Thoracic aorta (tissue), 2 donors: Measurements from ENCODE around the gene THRSP. TPM values are rescaled to one million over a fixed set of nuclear protein-coding genes. Genes with fewer than 3 reads are reported as not detected.
"Not testable (repeated sequence)": the region's sequence is repeated elsewhere in the genome, so short reads cannot be mapped to it uniquely, and the experiment has no call there.

Experiments used
- ATAC-seq: fragments of 150-250 bp; one replicate; pipeline ENCODE4 v1.8.0; 2017; ENCODE audit warnings: low read depth; ENCODE audit not compliant: insufficient number of reproducible peaks, low FRiP score
- DNase-seq: peaks from one replicate; pipeline ENCODE4 v3.0.0-alpha.2; 2020; ENCODE audit warnings: low spot score
- H3K27ac ChIP-seq, 2 donors: fragments of 200-600 bp; sonication (generic); 1 replicate in 1 of 2; 2 replicates in 1 of 2; pipeline ENCODE4 v1.5.1; 2016; ENCODE audit warnings: mild to moderate bottlenecking in 2 of 2, moderate library complexity in 2 of 2
- H3K27me3 ChIP-seq: fragments of 200-600 bp; sonication (generic); replicated peaks from 2 replicates; pipeline ENCODE4 v1.6.0; 2016; ENCODE audit warnings: mild to moderate bottlenecking; ENCODE audit not compliant: insufficient read depth
- H3K36me3 ChIP-seq: fragments of 200-600 bp; sonication (generic); one replicate; pipeline ENCODE4 v1.5.1; 2016
- H3K4me1 ChIP-seq, 2 donors: fragments of 200-600 bp; sonication (generic); 1 replicate in 1 of 2; 2 replicates in 1 of 2; pipeline versions ENCODE4 v1.5.1 to v1.6.0; 2016; ENCODE audit warnings: low read depth in 2 of 2, mild to moderate bottlenecking in 1 of 2; ENCODE audit not compliant: control insufficient read depth in 1 of 2
- H3K4me3 ChIP-seq: fragments of 200-600 bp; sonication (generic); 2 replicates; pipeline ENCODE4 v1.5.1; 2016; ENCODE audit warnings: mild to moderate bottlenecking
- H3K9me3 ChIP-seq: fragments of 200-600 bp; sonication (generic); 2 replicates; pipeline ENCODE4 v1.5.1; 2016
- total RNA-seq, 2 donors: library from RNA; depleted of rRNA; stranded (reverse); fragments of >200 nt; gene quantifications; one replicate each; pipeline versions ENCODE4 v1.1.0 to v1.2.3, GENCODE V29; 2016
- TF ChIP-seq, protein P1 (sequence below): fragments of 200-600 bp; sonication (generic); IDR thresholded peaks from one replicate; pipeline ENCODE4 v1.5.1; 2019; ENCODE audit warnings: antibody characterized with exemption

THRSP gene, protein sequence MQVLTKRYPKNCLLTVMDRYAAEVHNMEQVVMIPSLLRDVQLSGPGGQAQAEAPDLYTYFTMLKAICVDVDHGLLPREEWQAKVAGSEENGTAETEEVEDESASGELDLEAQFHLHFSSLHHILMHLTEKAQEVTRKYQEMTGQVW
- under 1 TPM in 1 of 2 donors, not detected in 1; 0.56 TPM for total RNA-seq

DNA sequence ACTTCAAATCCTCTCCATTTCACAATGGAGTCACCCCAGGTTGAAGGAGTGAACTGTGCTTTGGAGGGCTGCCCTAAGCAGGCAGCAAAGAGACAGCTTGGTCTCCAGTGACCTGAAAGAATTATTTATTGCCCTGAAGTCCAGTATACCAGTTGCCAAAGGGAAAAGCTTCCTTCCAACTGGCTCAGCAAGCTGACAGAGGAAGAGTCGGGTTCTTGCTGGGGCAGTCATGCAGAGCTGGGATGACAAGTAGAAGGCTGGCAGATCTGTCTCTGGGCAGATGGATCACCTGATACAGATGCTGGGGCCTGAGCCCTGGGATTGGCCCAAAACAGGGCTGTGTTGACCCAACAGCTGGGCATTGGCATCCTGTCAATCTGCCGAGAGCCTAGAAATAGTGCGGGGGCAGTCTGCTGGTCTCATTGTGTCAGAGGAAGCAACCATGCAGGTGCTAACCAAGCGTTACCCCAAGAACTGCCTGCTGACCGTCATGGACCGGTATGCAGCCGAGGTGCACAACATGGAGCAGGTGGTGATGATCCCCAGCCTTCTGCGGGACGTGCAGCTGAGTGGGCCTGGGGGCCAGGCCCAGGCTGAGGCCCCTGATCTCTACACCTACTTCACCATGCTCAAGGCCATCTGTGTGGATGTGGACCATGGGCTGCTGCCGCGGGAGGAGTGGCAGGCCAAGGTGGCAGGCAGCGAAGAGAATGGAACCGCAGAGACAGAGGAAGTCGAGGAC, at the start of gene THRSP:
THRSP (plus strand) TSS at position 422 of the 742 bp plus-strand sequence; CDS start at position 443, 21 bp downstream.
- Histone ChIP-seq H3K9me3 (no peaks in the 10 kb centered on the region), H3K4me3 (no peak within 1 kb of the TSS), H3K27me3 (no peaks in the 10 kb centered on the region), H3K27ac (no peak within 1 kb of the TSS), H3K36me3 (no peaks in the 10 kb centered on the region), H3K4me1 (peaks cover 9 to 31% of the 10 kb centered on the region in 2 donors)
- DNase-seq (no peak), ATAC-seq (no peak)
- TF ChIP-seq, protein P1, sequence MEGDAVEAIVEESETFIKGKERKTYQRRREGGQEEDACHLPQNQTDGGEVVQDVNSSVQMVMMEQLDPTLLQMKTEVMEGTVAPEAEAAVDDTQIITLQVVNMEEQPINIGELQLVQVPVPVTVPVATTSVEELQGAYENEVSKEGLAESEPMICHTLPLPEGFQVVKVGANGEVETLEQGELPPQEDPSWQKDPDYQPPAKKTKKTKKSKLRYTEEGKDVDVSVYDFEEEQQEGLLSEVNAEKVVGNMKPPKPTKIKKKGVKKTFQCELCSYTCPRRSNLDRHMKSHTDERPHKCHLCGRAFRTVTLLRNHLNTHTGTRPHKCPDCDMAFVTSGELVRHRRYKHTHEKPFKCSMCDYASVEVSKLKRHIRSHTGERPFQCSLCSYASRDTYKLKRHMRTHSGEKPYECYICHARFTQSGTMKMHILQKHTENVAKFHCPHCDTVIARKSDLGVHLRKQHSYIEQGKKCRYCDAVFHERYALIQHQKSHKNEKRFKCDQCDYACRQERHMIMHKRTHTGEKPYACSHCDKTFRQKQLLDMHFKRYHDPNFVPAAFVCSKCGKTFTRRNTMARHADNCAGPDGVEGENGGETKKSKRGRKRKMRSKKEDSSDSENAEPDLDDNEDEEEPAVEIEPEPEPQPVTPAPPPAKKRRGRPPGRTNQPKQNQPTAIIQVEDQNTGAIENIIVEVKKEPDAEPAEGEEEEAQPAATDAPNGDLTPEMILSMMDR, result no peak

DNA sequence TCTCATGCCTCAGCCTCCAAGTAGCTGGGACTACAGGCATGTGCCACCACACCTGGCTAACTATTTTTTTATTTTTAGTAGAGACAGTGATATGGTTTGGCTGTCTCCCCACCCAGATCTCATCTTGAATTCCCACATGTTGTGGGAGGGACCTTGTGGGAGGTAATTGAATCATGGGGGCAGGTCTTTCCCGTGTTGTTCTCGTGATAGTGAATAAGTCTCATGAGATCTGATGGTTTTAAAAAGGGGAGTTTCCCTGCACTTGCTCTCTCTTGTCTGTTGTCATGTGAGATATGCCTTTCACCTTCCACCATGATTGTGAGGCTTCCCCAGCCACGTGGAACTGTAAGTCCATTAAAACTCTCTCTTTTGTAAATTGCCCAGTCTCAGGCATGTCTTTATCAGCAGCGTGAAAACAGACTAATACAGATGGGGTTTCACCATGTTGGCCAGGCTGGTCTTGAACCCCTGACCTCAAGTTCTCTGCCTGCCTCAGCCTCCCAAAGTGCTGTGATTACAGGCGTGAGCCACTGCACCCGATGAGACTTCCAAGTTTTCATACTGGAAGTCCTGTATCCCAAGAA, 48.6 kb upstream of the THRSP start:
- not testable (repeated sequence) for H3K4me3 ChIP-seq, H3K27ac ChIP-seq, H3K4me1 ChIP-seq, DNase-seq, H3K9me3 ChIP-seq, ATAC-seq, H3K27me3 ChIP-seq, H3K36me3 ChIP-seq

DNA sequence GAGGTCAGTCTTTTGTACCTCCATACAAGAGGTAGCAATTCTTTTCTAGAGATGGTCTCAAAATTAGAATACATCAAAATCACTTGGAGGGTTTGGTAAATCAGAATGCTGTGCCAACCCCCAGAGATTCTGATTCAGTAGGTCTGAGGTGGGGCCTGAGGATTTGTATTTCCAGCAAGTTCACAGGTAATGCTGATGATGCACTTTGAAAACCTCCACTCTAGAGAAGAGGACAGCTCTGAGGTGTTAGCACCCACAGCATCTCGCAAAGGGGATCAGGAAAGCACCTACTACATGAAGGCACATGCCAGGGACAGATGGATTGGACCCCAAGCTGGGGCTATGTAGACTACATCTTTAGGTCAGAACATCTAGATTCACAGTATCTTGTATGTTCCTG, 47.8 kb upstream of the THRSP start:
- Histone ChIP-seq H3K27me3 (no peaks in the 10 kb centered on the region), H3K4me3 (no peak overlapping the region), H3K4me1 (no peaks in the 10 kb centered on the region), H3K9me3 (no peaks in the 10 kb centered on the region), H3K27ac (no peak overlapping the region), H3K36me3 (no peaks in the 10 kb centered on the region)
- DNase-seq (no peak), ATAC-seq (no peak)
- TF ChIP-seq, protein P1, result no peak

DNA sequence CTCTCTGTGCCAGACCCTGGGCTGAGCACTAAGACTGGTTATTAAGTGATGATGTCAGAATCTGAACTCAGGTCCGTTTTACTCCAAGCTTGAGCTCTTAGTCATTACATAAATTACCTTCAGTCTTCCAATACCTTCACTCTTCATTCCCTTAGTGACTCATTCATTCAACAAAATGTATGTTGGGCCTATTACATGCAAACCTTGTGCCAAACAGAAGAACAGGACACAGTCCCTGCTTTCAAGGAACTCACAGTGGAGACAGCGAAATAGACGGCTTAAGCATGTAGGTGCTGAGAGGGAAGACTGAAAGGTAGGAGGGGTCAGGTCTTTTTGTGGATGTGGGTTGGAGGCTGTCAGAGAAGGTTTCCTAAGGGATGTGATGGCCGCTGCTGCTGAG, 43.9 kb upstream of the THRSP start:
- Histone ChIP-seq H3K9me3 (no peaks in the 10 kb centered on the region), H3K36me3 (no peaks in the 10 kb centered on the region), H3K27me3 (no peaks in the 10 kb centered on the region), H3K4me3 (no peak overlapping the region), H3K4me1 (peaks cover 2 to 5% of the 10 kb centered on the region in 2 donors), H3K27ac (no peak overlapping the region)
- DNase-seq (no peak), ATAC-seq (no peak)
- TF ChIP-seq, protein P1, result no peak

DNA sequence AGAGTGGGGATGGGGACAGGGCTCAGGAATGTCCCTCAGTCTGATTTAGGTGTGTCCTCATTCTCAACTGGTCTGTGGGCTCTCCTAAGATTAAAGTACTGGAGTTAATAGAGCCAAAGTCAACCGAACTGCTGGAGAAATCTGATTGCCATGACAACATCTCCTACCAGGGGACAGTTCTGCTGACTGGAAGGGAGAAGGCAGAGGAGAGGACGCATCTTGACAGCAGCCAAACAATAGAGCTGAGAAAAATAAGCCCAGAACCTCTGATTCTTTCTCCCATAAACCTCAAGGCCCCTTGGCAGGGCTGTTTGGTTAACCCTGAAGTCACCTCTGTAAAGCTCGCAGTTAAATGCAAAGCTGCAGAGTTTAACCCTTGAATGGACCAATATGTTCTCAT, 43.4 kb upstream of the THRSP start:
- ATAC-seq (no peak), DNase-seq (no peak)
- peaks cover 2 to 5% of the 10 kb centered on the region in 2 donors for H3K4me1 ChIP-seq
- no peaks in the 10 kb centered on the region for H3K36me3 ChIP-seq
- no peak overlapping the region for H3K27ac ChIP-seq
- H3K4me3 ChIP-seq, result no peak overlapping the region
- H3K27me3 ChIP-seq, result no peaks in the 10 kb centered on the region
- no peaks in the 10 kb centered on the region for H3K9me3 ChIP-seq
- TF ChIP-seq, protein P1, result no peak
